ENCODE results near the gene SUN1.

SUN1 gene

DNA sequence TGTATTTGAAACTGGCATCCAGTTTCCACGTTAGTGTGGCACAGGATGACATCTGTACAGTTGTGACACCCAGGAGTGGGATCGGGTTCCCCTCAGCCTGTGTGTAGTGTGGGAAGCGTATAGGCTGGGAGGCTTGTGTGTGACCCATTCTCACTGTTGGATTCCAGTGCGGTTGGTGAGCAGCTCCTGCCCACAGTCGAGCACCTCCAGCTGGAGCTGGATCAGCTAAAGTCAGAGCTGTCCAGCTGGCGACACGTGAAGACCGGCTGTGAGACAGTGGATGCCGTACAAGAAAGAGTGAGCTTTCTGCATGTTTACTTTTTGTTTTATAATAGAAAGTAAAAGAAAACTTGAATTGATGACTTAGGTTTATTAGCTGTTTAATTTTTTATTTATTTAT, 25.4 kb downstream of the SUN1 start:
- H3K4me3 ChIP-seq (ENCODE audit: low read depth, low read length), result no peak overlapping the region
- no peak for DNase-seq (ENCODE audit: low read depth)
- TF ChIP-seq, protein P1, sequence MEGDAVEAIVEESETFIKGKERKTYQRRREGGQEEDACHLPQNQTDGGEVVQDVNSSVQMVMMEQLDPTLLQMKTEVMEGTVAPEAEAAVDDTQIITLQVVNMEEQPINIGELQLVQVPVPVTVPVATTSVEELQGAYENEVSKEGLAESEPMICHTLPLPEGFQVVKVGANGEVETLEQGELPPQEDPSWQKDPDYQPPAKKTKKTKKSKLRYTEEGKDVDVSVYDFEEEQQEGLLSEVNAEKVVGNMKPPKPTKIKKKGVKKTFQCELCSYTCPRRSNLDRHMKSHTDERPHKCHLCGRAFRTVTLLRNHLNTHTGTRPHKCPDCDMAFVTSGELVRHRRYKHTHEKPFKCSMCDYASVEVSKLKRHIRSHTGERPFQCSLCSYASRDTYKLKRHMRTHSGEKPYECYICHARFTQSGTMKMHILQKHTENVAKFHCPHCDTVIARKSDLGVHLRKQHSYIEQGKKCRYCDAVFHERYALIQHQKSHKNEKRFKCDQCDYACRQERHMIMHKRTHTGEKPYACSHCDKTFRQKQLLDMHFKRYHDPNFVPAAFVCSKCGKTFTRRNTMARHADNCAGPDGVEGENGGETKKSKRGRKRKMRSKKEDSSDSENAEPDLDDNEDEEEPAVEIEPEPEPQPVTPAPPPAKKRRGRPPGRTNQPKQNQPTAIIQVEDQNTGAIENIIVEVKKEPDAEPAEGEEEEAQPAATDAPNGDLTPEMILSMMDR (conservative IDR thresholded peaks at IDR 0.05; ENCODE audit: low read depth, low read length), result no peak

DNA sequence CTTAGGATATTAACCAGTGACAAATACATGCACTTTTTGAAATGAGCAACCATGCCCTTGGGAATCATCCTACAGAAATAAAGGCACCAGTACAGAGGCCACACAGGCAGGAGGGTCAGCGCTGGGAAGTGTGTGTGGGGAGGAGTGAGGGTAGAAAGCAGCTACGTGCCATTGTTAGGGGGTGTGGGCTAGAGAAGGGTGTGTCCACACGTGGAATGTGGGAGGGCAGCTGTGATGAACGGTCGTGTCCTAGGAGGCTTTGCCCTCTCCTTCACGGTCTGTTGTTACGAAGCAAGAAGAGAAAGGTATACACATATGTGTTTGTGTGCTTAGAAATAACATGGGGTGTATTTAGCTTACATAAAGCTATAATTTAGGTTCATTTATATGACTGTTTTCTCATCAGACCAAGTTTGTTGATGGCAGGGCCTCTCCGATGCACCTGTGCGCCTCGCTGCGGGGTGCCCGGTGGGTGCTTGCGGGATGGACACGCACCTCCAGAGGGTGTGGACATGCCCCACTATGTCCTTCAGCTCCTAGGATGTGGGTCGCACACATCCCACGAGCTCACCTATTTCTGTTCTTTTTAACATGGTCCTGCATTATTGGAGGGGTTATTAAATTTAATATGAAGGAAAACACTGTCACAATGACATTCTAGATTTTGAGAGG, 27.2 kb downstream of the SUN1 start:
- H3K4me3 ChIP-seq (ENCODE audit: low read depth, low read length), result no peak overlapping the region
- TF ChIP-seq, protein P1 (conservative IDR thresholded peaks at IDR 0.05; ENCODE audit: low read depth, low read length), result no peak
- DNase-seq (ENCODE audit: low read depth), result no peak

DNA sequence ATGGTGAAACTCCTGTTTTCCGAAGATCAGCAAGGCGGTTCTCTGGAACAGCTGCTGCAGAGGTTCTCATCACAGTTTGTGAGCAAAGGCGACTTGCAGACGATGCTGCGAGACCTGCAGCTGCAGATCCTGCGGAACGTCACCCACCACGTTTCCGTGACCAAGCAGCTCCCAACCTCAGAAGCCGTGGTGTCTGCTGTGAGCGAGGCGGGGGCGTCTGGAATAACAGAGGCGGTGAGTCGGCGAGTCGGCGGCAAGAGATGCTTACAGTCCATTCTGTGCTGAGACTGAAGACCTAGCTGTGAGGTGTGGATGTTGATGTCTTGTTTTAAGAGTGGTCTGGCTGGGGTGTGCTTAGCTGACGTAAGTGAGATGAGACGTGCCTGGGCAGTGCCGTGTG, 27.9 kb downstream of the SUN1 start:
- TF ChIP-seq, protein P1 (conservative IDR thresholded peaks at IDR 0.05; ENCODE audit: low read depth, low read length), result no peak
- DNase-seq (ENCODE audit: low read depth), result no peak

DNA sequence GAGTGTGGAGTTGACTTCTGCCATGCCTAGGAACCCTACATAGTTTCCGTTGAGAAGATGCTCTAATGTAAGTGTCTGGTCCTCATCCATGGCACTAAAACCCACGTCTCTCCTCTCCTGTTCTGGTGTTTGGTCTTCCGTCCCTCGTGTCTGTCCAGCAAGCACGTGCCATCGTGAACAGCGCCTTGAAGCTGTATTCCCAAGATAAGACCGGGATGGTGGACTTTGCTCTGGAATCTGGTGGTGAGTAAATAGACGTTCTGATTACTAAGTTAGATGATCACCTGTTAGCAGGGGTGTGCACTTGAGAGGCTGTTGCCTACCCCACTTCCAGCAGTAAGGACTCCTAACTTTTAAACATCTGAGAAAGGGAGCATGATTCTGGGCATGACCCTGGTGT, 28.9 kb downstream of the SUN1 start:
- TF ChIP-seq, protein P1 (conservative IDR thresholded peaks at IDR 0.05; ENCODE audit: low read depth, low read length), result no peak
- no peak for DNase-seq (ENCODE audit: low read depth)
- H3K4me3 ChIP-seq (ENCODE audit: low read depth, low read length), result no peak overlapping the region

More for the DNA sequence above, 27.9 kb downstream of the SUN1 start:
- no peak overlapping the region for H3K4me3 ChIP-seq (ENCODE audit: low read depth, low read length)

DNA sequence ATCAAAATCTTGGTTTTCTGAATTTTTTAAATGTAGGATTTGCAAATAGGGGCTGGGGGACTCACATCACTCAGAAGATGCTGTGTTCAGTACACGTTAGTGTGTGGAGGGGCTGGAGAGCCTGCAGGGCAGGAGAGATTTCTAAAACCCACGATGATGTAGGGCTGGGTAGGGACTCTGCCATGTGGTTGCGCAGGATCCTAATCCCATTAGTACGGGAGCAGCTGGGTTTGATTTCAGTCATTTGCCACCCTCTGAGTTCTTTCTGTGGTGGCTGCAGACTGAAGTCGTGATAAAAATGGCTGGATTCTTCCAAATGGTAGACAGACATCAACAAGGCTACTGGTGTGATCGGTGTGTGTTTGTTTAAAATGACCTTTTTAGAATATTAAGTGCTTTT, 29.9 kb downstream of the SUN1 start:
- DNase-seq (ENCODE audit: low read depth), result no peak
- TF ChIP-seq, protein P1 (conservative IDR thresholded peaks at IDR 0.05; ENCODE audit: low read depth, low read length), result no peak
- H3K4me3 ChIP-seq (ENCODE audit: low read depth, low read length), result no peak overlapping the region

DNA sequence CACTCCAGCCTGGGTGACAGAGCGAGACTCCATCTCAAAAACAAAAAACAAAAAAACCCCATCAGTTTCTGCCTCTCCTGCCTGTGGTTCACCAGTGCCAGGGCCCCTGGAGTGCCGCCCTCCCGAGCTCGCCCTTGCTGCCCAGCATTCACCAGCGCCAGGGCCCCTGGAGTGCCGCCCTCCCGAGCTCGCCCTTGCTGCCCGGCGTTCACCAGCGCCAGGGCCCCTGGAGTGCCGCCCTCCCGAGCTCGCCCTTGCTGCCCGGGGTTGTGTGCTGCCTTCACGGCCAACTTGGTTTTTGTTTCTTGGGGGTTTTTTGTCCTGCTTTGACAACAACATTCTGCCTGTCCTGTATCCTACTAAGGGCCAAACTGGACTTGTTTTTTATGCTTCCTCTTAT, 30.8 kb downstream of the SUN1 start:
- no peak for DNase-seq (ENCODE audit: low read depth)
- TF ChIP-seq, protein P1 (conservative IDR thresholded peaks at IDR 0.05; ENCODE audit: low read depth, low read length), result no peak
- no peak overlapping the region for H3K4me3 ChIP-seq (ENCODE audit: low read depth, low read length)

DNA sequence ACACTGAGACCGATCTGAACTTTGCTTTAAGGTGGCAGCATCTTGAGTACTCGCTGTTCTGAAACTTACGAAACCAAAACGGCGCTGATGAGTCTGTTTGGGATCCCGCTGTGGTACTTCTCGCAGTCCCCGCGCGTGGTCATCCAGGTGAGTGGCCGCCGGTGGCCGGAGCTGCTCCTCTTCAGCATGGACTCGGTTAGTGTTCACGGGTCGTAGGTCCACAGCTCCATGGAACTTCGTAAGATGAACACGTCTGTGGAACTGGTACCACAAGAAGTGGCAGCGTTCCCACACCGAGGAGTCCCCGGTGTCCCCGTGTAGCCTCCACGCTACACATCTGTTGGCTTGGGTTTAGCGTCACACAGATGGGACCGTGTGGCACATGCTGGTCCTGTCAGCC, 33.6 kb downstream of the SUN1 start:
- DNase-seq (ENCODE audit: low read depth), result no peak
- TF ChIP-seq, protein P1 (conservative IDR thresholded peaks at IDR 0.05; ENCODE audit: low read depth, low read length), result no peak
- no peak overlapping the region for H3K4me3 ChIP-seq (ENCODE audit: low read depth, low read length)

All from choroid plexus epithelial cell (primary cell).